Keratinocyte (primary cell): ENCODE data around the gene NGFR.

Experiments
- CTCF ChIP-seq, 3 experiments: IDR thresholded peaks in 1 of 3; conservative IDR thresholded peaks in 1 of 3; optimal IDR thresholded peaks in 1 of 3; 2 replicates in 2 of 3; 3 replicates in 1 of 3; pipeline versions ENCODE3 to v1.5.1; 2011; ENCODE audit warnings: low read length in 3 of 3, mild to moderate bottlenecking in 3 of 3, moderate library complexity in 2 of 3, control low read depth in 1 of 3, inconsistent platforms in 1 of 3; ENCODE audit not compliant: insufficient read depth in 2 of 3; ENCODE audit errors: extremely low read depth in 1 of 3
- EZH2 ChIP-seq: IDR thresholded peaks from one replicate; pipeline ENCODE4 v1.6.1; 2012; ENCODE audit warnings: inconsistent platforms, mild to moderate bottlenecking, low read length, moderate library complexity

GRCh38 chr17:49505854-49506253 is 10.8 kb downstream of the NGFR start:
- TF ChIP-seq CTCF (optimal IDR thresholded peaks at IDR 0.05 in 1 of 3, IDR thresholded peaks at IDR 0.05 in 1 of 3, conservative IDR thresholded peaks at IDR 0.05 in 1 of 3; ENCODE audit: extremely low read depth in 1 of 3, insufficient read depth in 2 of 3, low read length in 3 of 3) (no peak), EZH2 (no peak)
